ENCODE measurements around the gene TDG.
"Not testable (repeated sequence)": the region's sequence is repeated elsewhere in the genome, so short reads cannot be mapped to it uniquely, and the experiment has no call there.

The TDG gene

GRCh38 chr12:104012331-104012730 lies 46.7 kb downstream of the TDG start:
- no peak for DNase-seq (ENCODE audit: insufficient read length, low spot score)
- no peak for TF ChIP-seq CTCF (IDR thresholded peaks at IDR 0.05; ENCODE audit: insufficient read depth, missing control alignments)
- no peak for FAIRE-seq

- not testable (repeated sequence) for DNase-seq (ENCODE audit: insufficient read length, low spot score); FAIRE-seq
Measured at GRCh38 chr12:104021862-104022261, 56.2 kb downstream of the TDG start.

- no peak for TF ChIP-seq CTCF (IDR thresholded peaks at IDR 0.05; ENCODE audit: insufficient read depth, missing control alignments)
- FAIRE-seq: no peak
- DNase-seq (ENCODE audit: insufficient read length, low spot score): no peak
Measured at GRCh38 chr12:104022786-104023185, 57.1 kb downstream of the TDG start.

- TF ChIP-seq CTCF (IDR thresholded peaks at IDR 0.05; ENCODE audit: insufficient read depth, missing control alignments): no peak
- FAIRE-seq (no peak), DNase-seq (ENCODE audit: insufficient read length, low spot score) (no peak)
Measured at GRCh38 chr12:104023710-104024109, 58.0 kb downstream of the TDG start.

- FAIRE-seq: no peak
- DNase-seq (ENCODE audit: insufficient read length, low spot score): no peak
- TF ChIP-seq CTCF (IDR thresholded peaks at IDR 0.05; ENCODE audit: insufficient read depth, missing control alignments): no peak
Measured at GRCh38 chr12:104024348-104024747, 58.7 kb downstream of the TDG start.

GRCh38 chr12:104025771-104026170 lies 60.1 kb downstream of the TDG start:
- FAIRE-seq (no peak), DNase-seq (ENCODE audit: insufficient read length, low spot score) (no peak)
- TF ChIP-seq CTCF (IDR thresholded peaks at IDR 0.05; ENCODE audit: insufficient read depth, missing control alignments): no peak

- TF ChIP-seq CTCF (IDR thresholded peaks at IDR 0.05; ENCODE audit: insufficient read depth, missing control alignments): no peak
- FAIRE-seq: no peak
Measured at GRCh38 chr12:104026841-104027599, 61.3 kb downstream of the TDG start.

GRCh38 chr12:104030596-104030995 lies 64.9 kb downstream of the TDG start:
- DNase-seq (ENCODE audit: insufficient read length, low spot score); FAIRE-seq: not testable (repeated sequence)

More at GRCh38 chr12:104026841-104027599, 61.3 kb downstream of the TDG start:
- DNase-seq (ENCODE audit: insufficient read length, low spot score): no peak

GRCh38 chr12:104036143-104036542 lies 70.5 kb downstream of the TDG start:
- not testable (repeated sequence) for DNase-seq (ENCODE audit: insufficient read length, low spot score); FAIRE-seq
